ENCODE data around the gene SLC2A10.

DNA sequence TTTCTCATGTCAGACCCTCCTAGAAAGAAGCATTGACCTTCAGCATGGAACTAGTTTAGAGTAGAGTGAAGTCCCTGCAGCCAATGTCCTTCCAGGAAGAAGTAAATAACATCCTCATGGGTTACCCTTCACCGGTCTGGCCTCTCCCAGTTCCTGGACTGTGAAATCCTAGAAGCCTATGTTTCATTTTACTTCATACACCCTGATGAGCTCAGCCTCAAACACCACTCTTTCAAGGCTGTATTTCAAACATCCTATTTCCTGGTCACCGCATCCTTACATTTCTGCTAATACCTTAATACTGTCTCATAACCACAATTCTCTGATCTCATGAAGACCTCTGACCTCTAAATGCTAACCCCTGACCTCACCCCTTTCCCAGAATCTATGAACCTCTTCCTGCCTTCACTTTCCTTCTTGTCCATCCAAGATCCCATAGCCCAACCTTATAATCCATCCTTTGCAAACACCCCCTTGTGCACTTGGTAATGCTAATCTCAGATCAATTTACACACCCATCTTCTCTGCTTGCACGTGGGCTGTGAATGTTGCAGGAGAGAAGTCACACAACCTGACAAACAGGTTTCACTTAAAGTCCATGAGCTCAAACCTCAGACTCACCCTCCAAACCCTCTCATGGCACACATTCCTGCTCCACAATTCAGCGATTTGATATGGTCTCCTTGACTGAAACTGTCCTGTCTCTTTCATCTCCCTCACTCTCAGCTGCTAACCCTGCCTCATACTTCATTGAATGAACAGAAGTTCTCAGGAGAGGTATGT is 30.2 kb downstream of the SLC2A10 start:
- TF ChIP-seq ZNF354C (tag by site-specific recombination; IDR thresholded peaks at IDR 0.05; ENCODE audit: borderline replicate concordance, low read depth), result no peak
- TF ChIP-seq, protein P1, sequence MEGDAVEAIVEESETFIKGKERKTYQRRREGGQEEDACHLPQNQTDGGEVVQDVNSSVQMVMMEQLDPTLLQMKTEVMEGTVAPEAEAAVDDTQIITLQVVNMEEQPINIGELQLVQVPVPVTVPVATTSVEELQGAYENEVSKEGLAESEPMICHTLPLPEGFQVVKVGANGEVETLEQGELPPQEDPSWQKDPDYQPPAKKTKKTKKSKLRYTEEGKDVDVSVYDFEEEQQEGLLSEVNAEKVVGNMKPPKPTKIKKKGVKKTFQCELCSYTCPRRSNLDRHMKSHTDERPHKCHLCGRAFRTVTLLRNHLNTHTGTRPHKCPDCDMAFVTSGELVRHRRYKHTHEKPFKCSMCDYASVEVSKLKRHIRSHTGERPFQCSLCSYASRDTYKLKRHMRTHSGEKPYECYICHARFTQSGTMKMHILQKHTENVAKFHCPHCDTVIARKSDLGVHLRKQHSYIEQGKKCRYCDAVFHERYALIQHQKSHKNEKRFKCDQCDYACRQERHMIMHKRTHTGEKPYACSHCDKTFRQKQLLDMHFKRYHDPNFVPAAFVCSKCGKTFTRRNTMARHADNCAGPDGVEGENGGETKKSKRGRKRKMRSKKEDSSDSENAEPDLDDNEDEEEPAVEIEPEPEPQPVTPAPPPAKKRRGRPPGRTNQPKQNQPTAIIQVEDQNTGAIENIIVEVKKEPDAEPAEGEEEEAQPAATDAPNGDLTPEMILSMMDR (tag by site-specific recombination; IDR thresholded peaks at IDR 0.05), result no peak
